Neural progenitor cell (in vitro differentiated cells): ENCODE data around the gene DCTN5. TPM values are rescaled to one million over a fixed set of nuclear protein-coding genes. Genes with fewer than 3 reads are reported as not detected.

Experiments used
- DNase-seq: peaks from one replicate; pipeline ENCODE4 v3.0.0-alpha.2; 2016; ENCODE audit warnings: low spot score
- H2AFZ ChIP-seq: fragments of 200-600 bp; sonication (generic); replicated peaks from 2 replicates; pipeline ENCODE4 v1.6.1; 2016; ENCODE audit warnings: antibody characterized with exemption
- H3F3A ChIP-seq: fragments of 200-600 bp; sonication (generic); 2 replicates; pipeline ENCODE4 v1.6.1; 2016; ENCODE audit warnings: antibody characterized with exemption, low read depth
- H3K27ac ChIP-seq: fragments of 200-600 bp; sonication (generic); 2 replicates; pipeline ENCODE4 v1.5.1; 2016; ENCODE audit warnings: mild to moderate bottlenecking
- H3K27me3 ChIP-seq: fragments of 200-600 bp; sonication (generic); 2 replicates; pipeline ENCODE4 v1.6.1; 2016; ENCODE audit warnings: mild to moderate bottlenecking, moderate library complexity
- H3K36me3 ChIP-seq: fragments of 200-600 bp; sonication (generic); 2 replicates; pipeline ENCODE4 v1.5.1; 2016
- H3K4me1 ChIP-seq: fragments of 200-600 bp; sonication (generic); 2 replicates; pipeline ENCODE4 v1.6.1; 2016; ENCODE audit warnings: mixed run types
- H3K4me2 ChIP-seq: fragments of 200-600 bp; sonication (generic); 2 replicates; pipeline ENCODE4 v1.6.1; 2016
- H3K4me3 ChIP-seq: fragments of 200-600 bp; sonication (generic); 2 replicates; pipeline ENCODE4 v1.5.1; 2016
- H3K79me2 ChIP-seq: fragments of 200-600 bp; sonication (generic); 2 replicates; pipeline ENCODE4 v1.6.1; 2016; ENCODE audit warnings: low read depth
- H3K9ac ChIP-seq: fragments of 200-600 bp; sonication (generic); 2 replicates; pipeline ENCODE4 v1.6.1; 2016
- H3K9me3 ChIP-seq: fragments of 200-600 bp; sonication (generic); 2 replicates; pipeline ENCODE4 v1.5.1; 2016; ENCODE audit warnings: low read depth
- H4K20me1 ChIP-seq: fragments of 200-600 bp; sonication (generic); 2 replicates; pipeline ENCODE4 v1.6.1; 2016; ENCODE audit warnings: low read depth
- H3K27ac Mint-ChIP-seq: 3 replicates; pipeline ENCODE4 v1.8.0; 2021; ENCODE audit warnings: mixed read lengths
- H3K27me3 Mint-ChIP-seq: 2 replicates; pipeline ENCODE4 v1.8.0; 2022; ENCODE audit warnings: low read depth, mild to moderate bottlenecking, inconsistent platforms, moderate library complexity, mixed read lengths; ENCODE audit not compliant: insufficient read depth
- H3K36me3 Mint-ChIP-seq: 3 replicates; pipeline ENCODE4 v1.8.0; 2021; ENCODE audit warnings: mixed read lengths
- H3K4me1 Mint-ChIP-seq: 3 replicates; pipeline ENCODE4 v1.8.0; 2021; ENCODE audit warnings: mixed read lengths
- H3K4me3 Mint-ChIP-seq: 3 replicates; pipeline ENCODE4 v1.8.0; 2021; ENCODE audit warnings: mild to moderate bottlenecking, moderate library complexity, mixed read lengths
- H3K9me3 Mint-ChIP-seq: 3 replicates; pipeline ENCODE4 v1.8.0; 2020; ENCODE audit warnings: mixed read lengths
- EZH2 ChIP-seq: fragments of 200-600 bp; sonication (generic); IDR thresholded peaks from 2 replicates; pipeline ENCODE4 v1.6.1; 2017; ENCODE audit warnings: antibody characterized with exemption, mild to moderate bottlenecking, moderate library complexity
- EZH2phosphoT487 ChIP-seq: fragments of 200-600 bp; sonication (generic); IDR thresholded peaks from 2 replicates; pipeline ENCODE4 v1.6.1; 2017; ENCODE audit warnings: antibody characterized with exemption
- total RNA-seq: library from RNA; depleted of rRNA; stranded (reverse); fragments of >200 nt; gene quantifications from 2 replicates; pipeline ENCODE4 v1.2.3, GENCODE V29; 2015; ENCODE audit warnings: low replicate concordance
- TF ChIP-seq, protein P1 (sequence below): fragments of 200-600 bp; sonication (generic); IDR thresholded peaks from 2 replicates; pipeline ENCODE4 v1.5.1; 2017; ENCODE audit warnings: antibody characterized with exemption, mild to moderate bottlenecking

DCTN5 gene
- total RNA-seq, 1 donor from 2014 or later, result 35.7 TPM

DNA sequence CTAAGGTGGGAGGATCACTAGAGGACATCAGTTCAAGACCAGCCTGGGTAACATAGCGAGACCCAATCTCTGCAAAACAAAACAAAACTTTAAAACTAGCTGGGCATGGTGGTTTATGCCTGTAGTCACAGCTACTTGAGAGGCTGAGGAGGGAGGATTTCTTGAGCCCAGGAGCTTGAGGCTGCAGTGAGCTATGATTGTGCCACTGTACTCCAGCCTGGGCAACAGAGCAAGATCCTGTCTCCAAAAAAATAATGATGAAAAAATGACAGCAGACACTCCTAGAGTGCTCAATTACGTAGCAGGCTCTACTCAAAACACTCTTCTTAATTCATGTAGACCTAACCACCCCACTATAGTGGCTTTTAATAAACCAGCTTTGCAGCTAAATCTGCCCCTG is 58.8 kb downstream of the DCTN5 start:
- Histone ChIP-seq H3K9me3 (no peaks in the 10 kb centered on the region), H3K36me3 (no peaks in the 10 kb centered on the region), H3F3A (peaks cover 8% of the 10 kb centered on the region), H3K27ac (no peak overlapping the region), H3K79me2 (no peaks in the 10 kb centered on the region), H3K9ac (no peak overlapping the region), H3K4me1 (peaks cover 6% of the 10 kb centered on the region), H2AFZ (peak overlapping the region; percentile 76), H3K4me2 (no peak overlapping the region), H4K20me1 (no peaks in the 10 kb centered on the region), H3K27me3 (no peaks in the 10 kb centered on the region), H3K4me3 (no peak overlapping the region)
- TF ChIP-seq EZH2phosphoT487 (no peak), EZH2 (no peak)
- TF ChIP-seq, protein P1, sequence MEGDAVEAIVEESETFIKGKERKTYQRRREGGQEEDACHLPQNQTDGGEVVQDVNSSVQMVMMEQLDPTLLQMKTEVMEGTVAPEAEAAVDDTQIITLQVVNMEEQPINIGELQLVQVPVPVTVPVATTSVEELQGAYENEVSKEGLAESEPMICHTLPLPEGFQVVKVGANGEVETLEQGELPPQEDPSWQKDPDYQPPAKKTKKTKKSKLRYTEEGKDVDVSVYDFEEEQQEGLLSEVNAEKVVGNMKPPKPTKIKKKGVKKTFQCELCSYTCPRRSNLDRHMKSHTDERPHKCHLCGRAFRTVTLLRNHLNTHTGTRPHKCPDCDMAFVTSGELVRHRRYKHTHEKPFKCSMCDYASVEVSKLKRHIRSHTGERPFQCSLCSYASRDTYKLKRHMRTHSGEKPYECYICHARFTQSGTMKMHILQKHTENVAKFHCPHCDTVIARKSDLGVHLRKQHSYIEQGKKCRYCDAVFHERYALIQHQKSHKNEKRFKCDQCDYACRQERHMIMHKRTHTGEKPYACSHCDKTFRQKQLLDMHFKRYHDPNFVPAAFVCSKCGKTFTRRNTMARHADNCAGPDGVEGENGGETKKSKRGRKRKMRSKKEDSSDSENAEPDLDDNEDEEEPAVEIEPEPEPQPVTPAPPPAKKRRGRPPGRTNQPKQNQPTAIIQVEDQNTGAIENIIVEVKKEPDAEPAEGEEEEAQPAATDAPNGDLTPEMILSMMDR, result no peak
- DNase-seq, result no peak
- Mint-ChIP-seq H3K27me3 (peaks cover 4% of the 10 kb centered on the region), H3K4me1 (peaks cover 6% of the 10 kb centered on the region), H3K27ac (no peak overlapping the region), H3K9me3 (peaks cover 4% of the 10 kb centered on the region), H3K4me3 (no peak overlapping the region), H3K36me3 (no peaks in the 10 kb centered on the region)

DNA sequence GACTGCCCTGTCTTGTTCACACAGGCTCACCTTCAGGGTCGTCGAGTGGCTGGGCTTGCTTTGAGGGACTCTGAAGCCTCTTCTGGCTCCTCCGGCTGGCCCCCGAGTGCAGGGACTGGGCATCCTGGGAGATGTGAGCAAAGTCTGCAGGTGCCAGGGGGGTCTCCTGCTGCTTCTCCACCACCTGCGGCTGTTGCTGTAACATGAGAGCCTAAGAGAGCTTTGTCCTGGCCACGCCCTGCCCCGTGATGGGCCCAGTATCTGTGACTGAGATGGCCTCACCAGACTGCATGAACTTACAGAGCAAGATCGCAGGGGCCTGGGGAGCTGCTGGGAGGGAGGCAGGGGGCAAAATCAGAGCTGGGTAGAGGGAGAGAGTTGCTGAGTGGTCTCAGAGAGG is 59.2 kb downstream of the DCTN5 start:
- no peaks in the 10 kb centered on the region for H4K20me1 ChIP-seq
- no peaks in the 10 kb centered on the region for H3K27me3 ChIP-seq
- H3K36me3 ChIP-seq, result no peaks in the 10 kb centered on the region
- H2AFZ ChIP-seq, result peak overlapping the region; percentile 76
- peaks cover 6% of the 10 kb centered on the region for H3K4me1 ChIP-seq
- H3K4me3 ChIP-seq, result no peak overlapping the region
- peak overlapping the region; percentile 35 for H3K4me2 ChIP-seq
- Mint-ChIP-seq H3K4me3 (peak overlapping the region; percentile 48), H3K9me3 (peaks cover 4% of the 10 kb centered on the region), H3K27ac (no peak overlapping the region), H3K27me3 (peaks cover 6% of the 10 kb centered on the region), H3K4me1 (peaks cover 4% of the 10 kb centered on the region), H3K36me3 (no peaks in the 10 kb centered on the region)
- no peaks in the 10 kb centered on the region for H3K9me3 ChIP-seq
- H3F3A ChIP-seq, result peaks cover 5% of the 10 kb centered on the region
- no peaks in the 10 kb centered on the region for H3K79me2 ChIP-seq
- H3K9ac ChIP-seq, result no peak overlapping the region
- H3K27ac ChIP-seq, result no peak overlapping the region
- TF ChIP-seq EZH2, result no peak
- TF ChIP-seq, protein P1, result no peak
- TF ChIP-seq EZH2phosphoT487, result no peak
- peak; percentile 48 for DNase-seq

DNA sequence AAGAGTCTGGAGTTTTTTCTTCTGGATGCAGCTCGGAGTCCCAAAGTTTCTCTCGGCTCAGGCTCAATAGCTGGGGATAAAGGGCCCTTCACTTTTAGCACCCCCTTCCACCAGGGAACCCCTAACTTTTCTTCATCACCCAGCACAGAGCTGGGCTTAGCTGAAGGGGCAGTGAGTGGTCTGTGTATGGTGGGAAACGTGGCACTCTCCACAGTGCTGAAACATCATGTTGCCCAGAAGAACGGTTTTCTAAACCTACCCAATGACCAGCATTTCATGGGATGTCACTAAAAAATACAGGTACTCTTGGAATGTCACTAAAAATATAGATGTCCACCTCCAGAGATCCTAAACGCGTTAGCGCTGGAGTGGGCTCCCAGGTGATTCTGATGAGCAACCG is 59.8 kb downstream of the DCTN5 start:
- H3K4me2 ChIP-seq, result peak overlapping the region; percentile 35
- H3K27me3 Mint-ChIP-seq, result peaks cover 6% of the 10 kb centered on the region
- no peak overlapping the region for H3K9ac ChIP-seq
- no peak overlapping the region for H3K4me3 Mint-ChIP-seq
- H3F3A ChIP-seq, result peaks cover 5% of the 10 kb centered on the region
- peaks cover 4% of the 10 kb centered on the region for H3K4me1 Mint-ChIP-seq
- H3K27ac Mint-ChIP-seq, result no peak overlapping the region
- no peak overlapping the region for H3K4me3 ChIP-seq
- H3K36me3 Mint-ChIP-seq, result no peaks in the 10 kb centered on the region
- peaks cover 6% of the 10 kb centered on the region for H3K4me1 ChIP-seq
- no peaks in the 10 kb centered on the region for H3K9me3 ChIP-seq
- no peak for DNase-seq
- no peaks in the 10 kb centered on the region for H3K27me3 ChIP-seq
- H3K79me2 ChIP-seq, result no peaks in the 10 kb centered on the region
- TF ChIP-seq EZH2phosphoT487, result no peak
- no peak for TF ChIP-seq EZH2
- TF ChIP-seq, protein P1, result no peak
- H4K20me1 ChIP-seq, result no peaks in the 10 kb centered on the region
- H2AFZ ChIP-seq, result peak overlapping the region; percentile 76
- H3K27ac ChIP-seq, result no peak overlapping the region
- H3K9me3 Mint-ChIP-seq, result peaks cover 4% of the 10 kb centered on the region
- no peaks in the 10 kb centered on the region for H3K36me3 ChIP-seq
